GM15510 (cell line): ENCODE results near the gene RASSF4.

Source experiments
- POLR2A ChIP-seq: IDR thresholded peaks from 3 replicates; pipeline ENCODE4 v1.6.1; 2011; ENCODE audit warnings: borderline replicate concordance; ENCODE audit not compliant: insufficient read length; ENCODE audit errors: extremely low read depth

The RASSF4 gene

DNA sequence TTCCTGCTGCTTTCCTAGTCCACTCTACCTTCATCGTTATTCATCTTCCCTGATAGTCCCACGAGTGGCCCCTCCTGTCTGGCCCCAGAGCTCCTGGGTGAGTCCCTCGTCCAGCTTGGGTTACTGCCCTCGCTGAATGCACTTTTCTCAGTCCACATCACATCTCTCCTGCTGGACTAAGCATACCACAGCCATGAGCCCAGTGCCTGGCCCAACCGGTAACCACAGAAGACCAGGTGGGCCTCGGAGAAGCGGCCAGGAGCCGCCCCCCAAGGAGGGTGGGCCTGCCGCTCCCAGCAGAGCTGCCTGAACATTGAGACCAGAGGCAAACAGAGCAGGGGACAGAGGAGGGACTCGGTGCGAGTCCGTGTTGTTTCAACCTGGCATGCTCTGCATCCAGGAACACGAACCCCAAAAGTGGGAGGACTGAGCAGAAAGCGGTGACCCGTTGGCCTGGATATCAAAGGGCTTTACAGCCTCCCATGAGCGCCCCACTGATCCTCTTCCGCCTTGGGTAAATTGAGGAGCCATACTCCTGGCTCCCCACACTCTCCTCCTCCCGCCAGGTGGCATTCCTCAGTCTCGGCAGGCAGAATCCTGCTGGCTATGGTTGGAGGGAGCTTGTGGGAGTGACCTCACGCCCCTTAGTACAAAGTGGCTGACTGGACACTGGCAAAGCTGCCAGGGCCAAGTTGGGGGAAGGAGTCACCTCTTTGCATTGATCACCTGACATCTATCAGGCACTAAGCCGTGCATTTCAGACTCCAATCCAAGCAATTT lies 35.2 kb upstream of the RASSF4 start:
- no peak for TF ChIP-seq POLR2A

GRCh38 chr10:44925224-44925623 lies 34.4 kb upstream of the RASSF4 start:
- no peak for TF ChIP-seq POLR2A

GRCh38 chr10:44925811-44926750 lies 33.5 kb upstream of the RASSF4 start:
- TF ChIP-seq POLR2A = no peak

DNA sequence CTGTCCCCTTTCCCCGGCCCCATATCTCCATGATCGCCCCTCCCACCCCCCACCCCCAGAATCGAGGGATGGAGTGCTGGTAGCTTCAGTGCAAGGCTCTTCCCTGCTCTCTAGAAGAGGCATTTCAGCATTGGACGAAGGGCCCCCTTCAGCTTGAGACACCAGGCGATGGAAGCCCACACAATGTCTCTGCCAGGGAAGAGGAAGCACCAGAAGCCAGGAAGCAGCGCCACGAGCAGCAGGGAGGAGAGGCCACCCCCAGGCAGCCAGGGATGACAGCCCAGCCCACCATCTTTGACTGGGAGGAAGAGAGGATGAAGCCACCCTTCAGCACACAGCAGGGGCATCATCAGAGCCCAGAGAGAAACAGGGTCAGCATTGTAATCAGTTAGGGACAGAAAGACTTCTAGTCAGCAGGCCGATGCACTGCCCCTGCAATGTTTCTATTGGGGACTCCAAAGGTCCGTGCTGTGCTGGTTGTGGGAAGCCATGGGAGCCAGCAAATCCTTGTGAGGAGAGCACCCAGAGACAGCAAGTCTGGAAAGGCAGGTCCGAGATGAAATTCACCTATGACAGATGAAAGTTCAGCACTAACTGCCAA lies 32.8 kb upstream of the RASSF4 start:
- no peak for TF ChIP-seq POLR2A

DNA sequence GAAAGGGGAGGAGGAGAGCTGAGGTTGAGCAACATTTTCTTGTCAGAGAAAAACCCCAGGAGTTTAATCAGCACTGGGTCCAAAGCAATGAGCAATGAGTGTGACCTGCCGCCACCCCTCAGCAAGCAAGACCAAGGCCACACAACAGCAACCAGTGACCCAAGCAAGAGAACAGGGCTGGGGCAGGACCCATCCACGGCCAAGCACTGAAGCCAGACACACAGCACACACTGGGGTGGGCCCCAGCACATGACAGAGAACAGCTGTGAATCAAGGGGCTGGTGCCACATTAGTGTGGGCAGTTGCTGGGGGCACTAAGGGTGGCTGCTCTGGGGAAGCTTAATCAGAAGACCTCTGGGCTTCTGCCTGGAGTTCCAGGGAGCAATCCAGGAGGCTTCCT lies 32.2 kb upstream of the RASSF4 start:
- TF ChIP-seq POLR2A = no peak

GRCh38 chr10:44928462-44928861 lies 31.1 kb upstream of the RASSF4 start:
- no peak for TF ChIP-seq POLR2A

GRCh38 chr10:44929356-44930255 lies 30.0 kb upstream of the RASSF4 start:
- no peak for TF ChIP-seq POLR2A

DNA sequence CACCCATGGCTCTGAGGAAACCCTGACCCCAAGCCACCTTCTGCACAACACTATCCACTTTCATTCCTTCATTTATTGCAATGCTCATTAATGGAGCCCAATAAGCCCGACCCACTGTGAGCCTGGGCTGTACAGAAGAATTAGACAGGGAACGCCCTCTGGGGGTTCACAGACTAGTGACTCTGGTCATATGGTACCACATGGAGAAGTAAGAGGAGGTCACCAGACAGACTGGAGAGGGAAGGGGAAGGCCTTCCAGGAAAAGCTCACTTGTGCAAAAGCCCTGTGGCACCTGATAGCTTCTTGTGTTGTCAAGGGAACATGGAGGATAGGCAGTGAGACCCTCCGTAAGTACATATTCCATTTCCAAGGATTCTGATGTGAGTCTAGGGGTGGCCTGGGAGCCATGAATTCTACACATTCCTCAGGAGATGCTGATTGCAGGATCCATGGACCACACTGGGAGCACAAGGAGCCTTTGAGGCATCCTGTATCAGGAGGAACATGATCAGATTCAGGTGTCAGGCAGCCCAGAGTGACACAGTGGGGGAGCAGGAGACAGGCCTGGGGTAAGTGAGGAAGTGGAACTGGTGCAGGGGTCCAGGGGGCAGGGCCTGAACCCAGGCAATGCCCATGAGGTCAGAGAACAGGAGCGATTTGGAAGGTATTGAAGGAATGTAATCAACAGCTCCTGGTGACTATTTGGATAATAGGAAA lies 28.5 kb upstream of the RASSF4 start:
- TF ChIP-seq POLR2A = no peak

DNA sequence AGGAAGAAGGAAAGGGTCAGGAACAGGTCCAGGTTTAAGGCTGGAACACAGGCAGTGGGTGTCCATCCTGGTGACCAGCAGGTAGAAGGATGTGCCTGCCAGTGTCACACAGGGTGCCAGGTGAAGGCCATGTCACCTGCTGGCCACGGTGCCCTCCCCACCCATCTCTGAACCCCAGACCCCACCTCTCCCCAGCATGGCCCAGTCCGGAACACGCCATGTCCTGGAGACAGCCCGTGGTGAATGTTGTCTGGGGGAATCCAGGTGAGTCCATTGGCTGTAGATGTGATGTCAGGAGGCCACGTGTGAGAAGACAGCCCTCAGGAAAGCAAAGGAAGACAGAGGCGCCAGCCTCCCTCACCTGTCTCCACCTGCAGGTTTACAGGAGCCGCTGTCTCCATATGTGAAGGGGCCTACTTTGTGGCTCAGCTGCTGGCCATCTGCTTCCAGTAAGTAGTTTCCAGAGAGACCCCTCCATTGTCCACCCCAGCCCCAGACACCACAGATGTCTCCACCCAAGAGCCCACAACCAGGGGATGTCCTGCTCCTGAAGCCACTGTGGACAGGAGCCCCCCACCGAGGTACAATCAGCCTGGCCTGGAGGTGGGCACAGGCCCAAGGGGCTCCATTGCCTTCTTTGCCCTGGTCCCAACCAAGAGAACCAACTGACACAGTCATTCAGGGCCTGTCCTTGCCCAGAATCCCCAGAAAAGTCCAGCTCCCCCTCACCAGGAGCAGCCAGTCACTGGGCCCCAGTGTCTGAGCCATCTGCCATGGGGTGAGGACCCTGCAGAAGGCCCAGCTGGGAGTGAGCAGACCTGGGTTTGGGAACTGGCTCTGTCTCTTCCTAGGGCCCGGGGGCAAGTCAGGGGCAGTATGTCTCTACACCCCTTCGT lies 27.7 kb upstream of the RASSF4 start:
- TF ChIP-seq POLR2A = no peak

DNA sequence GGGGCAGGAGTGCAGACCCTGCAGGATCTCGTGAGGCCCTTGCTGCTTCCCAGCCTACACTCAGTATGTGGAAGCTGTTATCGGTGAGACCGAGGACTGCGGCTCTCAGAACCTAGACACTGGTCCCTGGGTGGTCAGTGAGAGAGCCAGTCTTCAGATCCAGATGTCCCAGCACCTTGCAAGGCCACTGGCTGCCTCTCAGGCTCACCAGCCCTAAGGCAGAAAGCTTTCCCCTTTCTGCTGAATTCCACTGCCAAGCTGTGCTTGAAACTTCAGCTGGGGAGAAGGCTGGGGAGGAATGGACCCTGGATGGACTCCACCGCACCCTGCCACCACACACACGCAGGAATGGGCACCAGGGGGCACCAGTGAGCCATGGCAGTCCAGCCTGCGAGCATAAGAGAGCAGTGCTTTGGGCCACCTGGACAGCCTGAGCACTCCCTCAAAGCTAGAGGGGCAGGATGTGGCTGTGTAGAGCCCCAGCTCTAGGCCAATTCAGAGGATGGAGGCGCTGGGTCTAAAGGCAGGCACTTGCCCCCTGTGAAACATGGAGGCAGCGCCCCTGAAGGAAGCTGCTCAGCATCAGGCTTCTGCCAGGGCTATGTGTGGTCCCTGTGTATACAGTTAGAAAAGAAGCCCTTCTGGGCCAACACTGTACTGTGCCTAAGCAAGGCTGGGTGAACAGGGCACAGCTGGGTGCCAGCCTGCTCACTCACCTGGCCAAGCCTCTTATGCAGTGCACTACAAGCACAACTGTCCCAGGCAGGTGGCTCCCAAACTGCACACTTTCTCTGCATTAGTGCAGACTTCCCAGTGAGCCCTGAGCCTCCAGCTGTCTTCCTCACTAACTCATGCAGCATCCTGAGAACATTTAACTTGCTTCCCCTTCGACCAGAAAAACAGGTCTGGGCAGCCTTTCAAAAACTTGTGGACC lies 26.8 kb upstream of the RASSF4 start:
- TF ChIP-seq POLR2A = no peak

GRCh38 chr10:44933451-44934321 lies 25.9 kb upstream of the RASSF4 start:
- no peak for TF ChIP-seq POLR2A
